B cell (primary cell): ENCODE measurements around the gene HYOU1.

Experiments
- CTCF ChIP-seq: fragments of 200-600 bp; IDR thresholded peaks from one replicate; pipeline ENCODE4 v1.8.0; 2022; ENCODE audit warnings: antibody characterized with exemption, mild to moderate bottlenecking
- EZH2 ChIP-seq: IDR thresholded peaks from 2 replicates; pipeline ENCODE4 v1.6.1; 2012; ENCODE audit warnings: borderline replicate concordance, low read depth, mild to moderate bottlenecking, moderate library complexity, low read length; ENCODE audit not compliant: insufficient read depth, poor library complexity, severe bottlenecking

- TF ChIP-seq CTCF (no peak), EZH2 (no peak)
Measured at GRCh38 chr11:119016216-119017009, 40.6 kb downstream of the HYOU1 start.
